Fibroblast of lung (primary cell): ENCODE results near the gene SLC37A1. TPM values are rescaled to one million over a fixed set of nuclear protein-coding genes. Genes with fewer than 3 reads are reported as not detected.

ENCODE experiments used
- DNase-seq, 2 donors: peaks; one replicate each; pipeline versions ENCODE4 v3.0.0 to v3.0.0-alpha.2; 2010; ENCODE audit warnings: low read depth in 2 of 2
- H2AFZ ChIP-seq: 2 replicates; pipeline ENCODE4 v1.5.1; 2012; ENCODE audit warnings: low read length, control low read depth, inconsistent platforms
- H3K27ac ChIP-seq: 2 replicates; pipeline ENCODE4 v1.5.1; 2011; ENCODE audit warnings: low read length, control low read depth; ENCODE audit not compliant: insufficient read depth
- H3K27me3 ChIP-seq: 2 replicates; pipeline ENCODE4 v1.5.1; 2011; ENCODE audit warnings: mild to moderate bottlenecking, low read length; ENCODE audit not compliant: control insufficient read depth, insufficient read depth
- H3K36me3 ChIP-seq: 2 replicates; pipeline ENCODE4 v1.5.1; 2011; ENCODE audit warnings: low read length; ENCODE audit not compliant: control insufficient read depth, insufficient read depth
- H3K4me1 ChIP-seq: 2 replicates; pipeline ENCODE4 v1.5.1; 2011; ENCODE audit warnings: low read length; ENCODE audit not compliant: control insufficient read depth, insufficient read depth; ENCODE audit errors: extremely low read depth
- H3K4me2 ChIP-seq: 2 replicates; pipeline ENCODE4 v1.5.1; 2011; ENCODE audit warnings: low read length, control low read depth; ENCODE audit not compliant: insufficient read depth; ENCODE audit errors: extremely low read depth
- H3K4me3 ChIP-seq, 4 experiments: fragments of 200-600 bp in 1 of 4; sonication (generic) in 1 of 4; replicated peaks in 1 of 4; 2 replicates each; pipeline ENCODE4 v1.5.1; 2011 to 2016; ENCODE audit warnings: low read length in 4 of 4, low read depth in 3 of 4, mild to moderate bottlenecking in 3 of 4, control low read depth in 2 of 4, inconsistent platforms in 1 of 4, mixed read lengths in 1 of 4; ENCODE audit not compliant: insufficient read depth in 1 of 4; ENCODE audit errors: control extremely low read depth in 1 of 4
- H3K79me2 ChIP-seq: 2 replicates; pipeline ENCODE4 v1.5.1; 2012; ENCODE audit warnings: mild to moderate bottlenecking, low read length, inconsistent platforms; ENCODE audit not compliant: control insufficient read depth, insufficient read depth
- H3K9ac ChIP-seq: 2 replicates; pipeline ENCODE4 v1.5.1; 2011; ENCODE audit warnings: mild to moderate bottlenecking, low read length, control low read depth; ENCODE audit not compliant: insufficient read depth
- H3K9me3 ChIP-seq: 2 replicates; pipeline ENCODE4 v1.5.1; 2012; ENCODE audit warnings: low read depth, low read length; ENCODE audit not compliant: control insufficient read depth, insufficient read depth
- H4K20me1 ChIP-seq: 2 replicates; pipeline ENCODE4 v1.5.1; 2011; ENCODE audit warnings: low read length; ENCODE audit not compliant: control insufficient read depth, insufficient read depth; ENCODE audit errors: extremely low read depth
- CTCF ChIP-seq, 2 donors: IDR thresholded peaks in 1 of 2; conservative IDR thresholded peaks in 1 of 2; 1 replicate in 1 of 2; 2 replicates in 1 of 2; pipeline ENCODE4 v1.5.1; 2011 to 2012; ENCODE audit warnings: low read length in 2 of 2, control low read depth in 1 of 2, inconsistent platforms in 1 of 2, low read depth in 1 of 2, mild to moderate bottlenecking in 1 of 2
- EZH2 ChIP-seq: IDR thresholded peaks from 2 replicates; pipeline ENCODE4 v1.5.1; 2012; ENCODE audit warnings: low read length, control low read depth, mild to moderate bottlenecking; ENCODE audit errors: missing control alignments
- polyA plus RNA-seq, 2 donors: library from polyadenylated mRNA; depleted of rRNA in 1 of 2; stranded (reverse) in 1 of 2; unstranded in 1 of 2; fragments of >200 nt; gene quantifications; 2 replicates each; pipeline ENCODE4 v1.2.1, GENCODE V29; 2011 to 2012; ENCODE audit warnings: missing spikeins in 1 of 2
- total RNA-seq: library from RNA; depleted of rRNA; stranded (reverse); fragments of >200 nt; gene quantifications from 2 replicates; pipeline ENCODE4 v1.2.1, GENCODE V29; 2014

Gene SLC37A1
- total and polyA plus RNA-seq, 2 donors (not counting 1 experiment from before 2014, with no cell fraction given): 0.42 to 6.4 TPM

- Histone ChIP-seq H3K9me3 (no peaks in the 10 kb centered on the region), H3K36me3 (no peaks in the 10 kb centered on the region), H3K9ac (no peak overlapping the region), H3K4me2 (no peak overlapping the region), H3K27me3 (no peaks in the 10 kb centered on the region), H3K27ac (no peak overlapping the region), H4K20me1 (no peaks in the 10 kb centered on the region), H3K4me1 (no peaks in the 10 kb centered on the region), H3K79me2 (no peaks in the 10 kb centered on the region), H2AFZ (no peak overlapping the region), H3K4me3 (no peak overlapping the region)
- no peak for DNase-seq
- TF ChIP-seq EZH2: no peak
- no peak for TF ChIP-seq CTCF (conservative IDR thresholded peaks at IDR 0.05 in 1 of 2, IDR thresholded peaks at IDR 0.05 in 1 of 2; ENCODE audit: low read depth in 1 of 2, low read length in 2 of 2)
These were observed 54.7 kb downstream of the SLC37A1 start for GRCh38 chr21:42568376-42568775.

GRCh38 chr21:42568866-42569731, 55.4 kb downstream of the SLC37A1 start:
- Histone ChIP-seq H3K4me3 (no peak overlapping the region), H3K36me3 (no peaks in the 10 kb centered on the region), H3K79me2 (no peaks in the 10 kb centered on the region), H3K9me3 (no peaks in the 10 kb centered on the region), H3K9ac (no peak overlapping the region), H3K27ac (no peak overlapping the region), H3K4me2 (no peak overlapping the region), H3K27me3 (no peaks in the 10 kb centered on the region), H2AFZ (no peak overlapping the region), H4K20me1 (no peaks in the 10 kb centered on the region), H3K4me1 (no peaks in the 10 kb centered on the region)
- no peak for DNase-seq
- TF ChIP-seq EZH2 (no peak), CTCF (conservative IDR thresholded peaks at IDR 0.05 in 1 of 2, IDR thresholded peaks at IDR 0.05 in 1 of 2; ENCODE audit: low read depth in 1 of 2, low read length in 2 of 2) (no peak)

- Histone ChIP-seq H3K4me1 (no peaks in the 10 kb centered on the region), H3K36me3 (no peaks in the 10 kb centered on the region), H3K4me3 (no peak overlapping the region), H2AFZ (no peak overlapping the region), H3K79me2 (no peaks in the 10 kb centered on the region), H3K27ac (no peak overlapping the region), H3K9ac (no peak overlapping the region), H4K20me1 (no peaks in the 10 kb centered on the region), H3K9me3 (no peaks in the 10 kb centered on the region), H3K27me3 (no peaks in the 10 kb centered on the region), H3K4me2 (no peak overlapping the region)
- TF ChIP-seq CTCF (conservative IDR thresholded peaks at IDR 0.05 in 1 of 2, IDR thresholded peaks at IDR 0.05 in 1 of 2; ENCODE audit: low read depth in 1 of 2, low read length in 2 of 2) (no peak), EZH2 (no peak)
- DNase-seq: no peak
These were observed 56.2 kb downstream of the SLC37A1 start for GRCh38 chr21:42569732-42570301.
